Measurements from ENCODE around the gene XRCC3. TPM values are rescaled to one million over a fixed set of nuclear protein-coding genes. Genes with fewer than 3 reads are reported as not detected.

Gene XRCC3
- total RNA-seq, 1 experiment from 2014 or later: 46.7 TPM

- TF ChIP-seq ZNF512 (CRISPR knock-in tag; IDR thresholded peaks at IDR 0.05; ENCODE audit: borderline replicate concordance): no peak
- no peak for TF ChIP-seq E2F4 (CRISPR knock-in tag; IDR thresholded peaks at IDR 0.05; ENCODE audit: borderline replicate concordance, low read depth)
- TF ChIP-seq HMGXB4 (CRISPR knock-in tag; IDR thresholded peaks at IDR 0.05): no peak
These were observed 10.1 kb downstream of the XRCC3 start (continued) for GRCh38 chr14:103705118-103705503.

- H3K27me3 Mint-ChIP-seq (ENCODE audit: low read depth): no peaks in the 10 kb centered on the region; the same call in 1 of the 2 replicates
- no peaks in the 10 kb centered on the region for H3K9me3 Mint-ChIP-seq
- ChIA-PET CTCF (no interaction called here), POLR2A (interaction anchor here (0.9 kb wide), 1 partner anchor 11 kb away, joined by 5 read pairs; the partner anchor contains the start of genes XRCC3 and ZFYVE21)
- H3K36me3 Mint-ChIP-seq: peaks cover 40% of the 10 kb centered on the region
- no peak for ATAC-seq
- no peak for TF ChIP-seq CREM (CRISPR knock-in tag; IDR thresholded peaks at IDR 0.05)
- TF ChIP-seq, protein P1, sequence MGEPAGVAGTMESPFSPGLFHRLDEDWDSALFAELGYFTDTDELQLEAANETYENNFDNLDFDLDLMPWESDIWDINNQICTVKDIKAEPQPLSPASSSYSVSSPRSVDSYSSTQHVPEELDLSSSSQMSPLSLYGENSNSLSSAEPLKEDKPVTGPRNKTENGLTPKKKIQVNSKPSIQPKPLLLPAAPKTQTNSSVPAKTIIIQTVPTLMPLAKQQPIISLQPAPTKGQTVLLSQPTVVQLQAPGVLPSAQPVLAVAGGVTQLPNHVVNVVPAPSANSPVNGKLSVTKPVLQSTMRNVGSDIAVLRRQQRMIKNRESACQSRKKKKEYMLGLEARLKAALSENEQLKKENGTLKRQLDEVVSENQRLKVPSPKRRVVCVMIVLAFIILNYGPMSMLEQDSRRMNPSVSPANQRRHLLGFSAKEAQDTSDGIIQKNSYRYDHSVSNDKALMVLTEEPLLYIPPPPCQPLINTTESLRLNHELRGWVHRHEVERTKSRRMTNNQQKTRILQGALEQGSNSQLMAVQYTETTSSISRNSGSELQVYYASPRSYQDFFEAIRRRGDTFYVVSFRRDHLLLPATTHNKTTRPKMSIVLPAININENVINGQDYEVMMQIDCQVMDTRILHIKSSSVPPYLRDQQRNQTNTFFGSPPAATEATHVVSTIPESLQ (CRISPR knock-in tag; IDR thresholded peaks at IDR 0.05): no peak
- TF ChIP-seq RORB (CRISPR knock-in tag; IDR thresholded peaks at IDR 0.05): no peak
- TF ChIP-seq GTF2I (CRISPR knock-in tag; conservative IDR thresholded peaks at IDR 0.05): no peak
- TF ChIP-seq ZNF219 (CRISPR knock-in tag; IDR thresholded peaks at IDR 0.05; ENCODE audit: borderline replicate concordance): no peak
- TF ChIP-seq, protein P2, sequence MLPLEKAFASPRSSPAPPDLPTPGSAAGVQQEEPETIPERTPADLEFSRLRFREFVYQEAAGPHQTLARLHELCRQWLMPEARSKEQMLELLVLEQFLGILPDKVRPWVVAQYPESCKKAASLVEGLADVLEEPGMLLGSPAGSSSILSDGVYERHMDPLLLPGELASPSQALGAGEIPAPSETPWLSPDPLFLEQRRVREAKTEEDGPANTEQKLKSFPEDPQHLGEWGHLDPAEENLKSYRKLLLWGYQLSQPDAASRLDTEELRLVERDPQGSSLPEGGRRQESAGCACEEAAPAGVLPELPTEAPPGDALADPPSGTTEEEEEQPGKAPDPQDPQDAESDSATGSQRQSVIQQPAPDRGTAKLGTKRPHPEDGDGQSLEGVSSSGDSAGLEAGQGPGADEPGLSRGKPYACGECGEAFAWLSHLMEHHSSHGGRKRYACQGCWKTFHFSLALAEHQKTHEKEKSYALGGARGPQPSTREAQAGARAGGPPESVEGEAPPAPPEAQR (CRISPR knock-in tag; IDR thresholded peaks at IDR 0.05): no peak
- TF ChIP-seq USF1 (CRISPR knock-in tag; IDR thresholded peaks at IDR 0.05): no peak
- TF ChIP-seq, protein P3, sequence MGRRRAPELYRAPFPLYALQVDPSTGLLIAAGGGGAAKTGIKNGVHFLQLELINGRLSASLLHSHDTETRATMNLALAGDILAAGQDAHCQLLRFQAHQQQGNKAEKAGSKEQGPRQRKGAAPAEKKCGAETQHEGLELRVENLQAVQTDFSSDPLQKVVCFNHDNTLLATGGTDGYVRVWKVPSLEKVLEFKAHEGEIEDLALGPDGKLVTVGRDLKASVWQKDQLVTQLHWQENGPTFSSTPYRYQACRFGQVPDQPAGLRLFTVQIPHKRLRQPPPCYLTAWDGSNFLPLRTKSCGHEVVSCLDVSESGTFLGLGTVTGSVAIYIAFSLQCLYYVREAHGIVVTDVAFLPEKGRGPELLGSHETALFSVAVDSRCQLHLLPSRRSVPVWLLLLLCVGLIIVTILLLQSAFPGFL (CRISPR knock-in tag; IDR thresholded peaks at IDR 0.05; ENCODE audit: borderline replicate concordance): no peak
- TF ChIP-seq IRF2 (CRISPR knock-in tag; IDR thresholded peaks at IDR 0.05; ENCODE audit: borderline replicate concordance, low read depth): no peak
- TF ChIP-seq, protein P4, sequence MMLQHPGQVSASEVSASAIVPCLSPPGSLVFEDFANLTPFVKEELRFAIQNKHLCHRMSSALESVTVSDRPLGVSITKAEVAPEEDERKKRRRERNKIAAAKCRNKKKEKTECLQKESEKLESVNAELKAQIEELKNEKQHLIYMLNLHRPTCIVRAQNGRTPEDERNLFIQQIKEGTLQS (CRISPR knock-in tag; conservative IDR thresholded peaks at IDR 0.05): no peak
- TF ChIP-seq TCF7 (CRISPR knock-in tag; IDR thresholded peaks at IDR 0.05; ENCODE audit: low read depth): no peak
- no peak for TF ChIP-seq ZNF317 (CRISPR knock-in tag; IDR thresholded peaks at IDR 0.05; ENCODE audit: borderline replicate concordance, low read depth)
- TF ChIP-seq, protein P5, sequence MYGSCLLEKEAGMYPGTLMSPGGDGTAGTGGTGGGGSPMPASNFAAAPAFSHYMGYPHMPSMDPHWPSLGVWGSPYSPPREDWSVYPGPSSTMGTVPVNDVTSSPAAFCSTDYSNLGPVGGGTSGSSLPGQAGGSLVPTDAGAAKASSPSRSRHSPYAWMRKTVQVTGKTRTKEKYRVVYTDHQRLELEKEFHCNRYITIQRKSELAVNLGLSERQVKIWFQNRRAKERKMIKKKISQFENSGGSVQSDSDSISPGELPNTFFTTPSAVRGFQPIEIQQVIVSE (CRISPR knock-in tag; IDR thresholded peaks at IDR 0.05; ENCODE audit: borderline replicate concordance): no peak
- H3K4me3 Mint-ChIP-seq: no peak overlapping the region
- peak overlapping the region; percentile 80 for H3K27ac Mint-ChIP-seq
- H3K4me1 Mint-ChIP-seq: peaks cover 3% of the 10 kb centered on the region
- DNase-seq (ENCODE audit: low spot score): no peak
These were observed 10.5 kb downstream of the XRCC3 start for GRCh38 chr14:103704708-103705107.

Measured in WTC11 (cell line).